Measurements from ENCODE around the gene IFITM5.
"Not testable (repeated sequence)": the region's sequence is repeated elsewhere in the genome, so short reads cannot be mapped to it uniquely, and the experiment has no call there.

IFITM5 gene

DNA sequence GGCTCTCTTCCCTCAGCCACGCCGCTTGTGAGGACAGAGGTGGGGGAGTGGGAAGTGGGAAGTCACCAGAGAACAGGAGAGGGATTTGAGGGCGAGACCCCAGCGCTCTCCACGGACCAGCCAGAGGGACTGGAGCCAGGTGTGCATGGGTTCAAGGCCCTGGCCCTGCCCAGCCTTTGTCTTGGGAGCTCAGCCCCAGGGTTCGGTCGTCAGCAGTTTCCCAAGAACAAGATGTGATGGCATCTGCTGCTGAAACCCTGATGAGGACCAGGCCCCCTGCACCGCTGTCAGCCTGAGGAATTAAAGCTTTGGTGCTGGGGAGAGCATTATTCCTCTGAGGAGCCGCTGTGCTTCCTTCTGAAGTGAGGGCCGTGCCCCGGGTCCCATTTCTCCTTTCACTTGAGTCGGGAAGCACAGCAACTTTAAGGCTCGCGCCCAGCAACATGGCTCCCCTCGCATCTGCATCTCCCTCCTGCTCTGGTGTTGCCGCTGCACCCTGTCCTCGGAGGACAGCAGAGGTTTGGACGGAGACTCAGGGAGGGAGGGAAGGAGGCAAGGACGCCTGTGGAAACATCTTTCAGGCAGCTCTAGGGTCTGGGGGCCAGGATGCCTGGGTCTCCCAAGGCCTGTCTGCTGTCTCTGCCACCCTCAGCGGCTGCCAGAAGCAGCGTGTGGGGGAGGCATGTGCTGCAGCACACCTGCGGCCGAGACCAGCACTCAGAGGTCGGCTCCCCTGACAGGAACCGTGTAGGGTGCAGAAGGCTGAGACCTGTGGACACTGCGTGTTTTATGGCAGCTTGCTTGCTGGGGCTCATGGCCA, 3.8 kb downstream of the IFITM5 start:
- no peak for DNase-seq (ENCODE audit: low read depth)

DNA sequence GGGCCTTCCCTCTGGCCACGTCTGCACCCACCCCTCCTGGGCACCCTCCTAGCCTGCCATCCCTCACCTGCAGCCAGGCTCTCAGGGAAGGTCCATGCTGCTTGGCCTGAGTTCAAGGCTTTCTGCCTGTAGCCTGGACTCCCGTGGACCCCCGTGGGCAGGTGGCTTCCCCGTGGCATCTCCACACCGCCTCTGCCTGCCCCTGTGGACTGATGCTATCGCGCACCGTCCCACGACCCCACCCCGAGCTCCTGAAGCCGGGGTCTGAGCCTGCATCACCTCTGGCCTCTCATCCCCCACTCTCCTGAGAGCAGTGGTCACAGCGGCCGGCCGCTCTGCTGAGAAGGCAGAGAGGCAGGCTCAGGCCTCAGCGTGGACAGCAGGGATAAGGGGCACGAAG, 4.5 kb downstream of the IFITM5 start:
- no peak for DNase-seq (ENCODE audit: low read depth)

DNA sequence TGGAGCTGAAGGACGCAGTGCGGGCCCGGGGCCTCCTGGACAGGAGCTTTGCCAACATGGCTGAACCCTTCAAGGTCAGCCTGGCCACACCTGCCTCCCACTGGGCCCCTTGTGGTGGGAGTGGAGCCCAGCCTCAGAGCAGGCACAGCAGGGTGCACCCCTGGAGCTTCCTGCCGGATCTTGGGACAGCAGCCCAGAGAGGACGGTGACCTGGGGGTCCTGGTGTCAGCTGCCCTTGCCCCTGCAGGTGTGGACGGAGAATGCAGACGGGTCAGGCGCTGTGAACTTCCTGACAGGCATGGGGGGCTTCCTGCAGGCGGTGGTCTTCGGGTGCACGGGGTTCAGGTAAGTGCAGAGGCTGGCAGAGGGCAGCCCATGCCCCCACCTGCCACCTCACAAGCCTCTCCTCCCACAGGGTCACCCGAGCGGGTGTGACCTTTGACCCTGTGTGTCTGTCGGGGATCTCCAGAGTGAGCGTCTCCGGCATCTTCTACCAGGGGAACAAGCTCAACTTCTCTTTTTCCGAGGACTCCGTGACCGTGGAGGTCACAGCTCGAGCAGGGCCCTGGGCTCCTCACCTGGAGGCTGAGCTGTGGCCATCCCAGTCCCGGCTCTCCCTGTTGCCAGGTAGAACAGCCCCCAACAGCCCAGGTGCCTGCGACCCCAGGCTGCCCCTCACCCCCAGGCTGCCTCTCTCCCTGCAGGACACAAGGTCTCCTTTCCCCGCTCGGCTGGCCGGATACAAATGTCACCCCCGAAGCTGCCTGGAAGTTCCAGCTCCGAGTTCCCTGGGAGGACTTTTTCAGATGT, 5.3 kb downstream of the IFITM5 start:
- DNase-seq (ENCODE audit: low read depth), result no peak

DNA sequence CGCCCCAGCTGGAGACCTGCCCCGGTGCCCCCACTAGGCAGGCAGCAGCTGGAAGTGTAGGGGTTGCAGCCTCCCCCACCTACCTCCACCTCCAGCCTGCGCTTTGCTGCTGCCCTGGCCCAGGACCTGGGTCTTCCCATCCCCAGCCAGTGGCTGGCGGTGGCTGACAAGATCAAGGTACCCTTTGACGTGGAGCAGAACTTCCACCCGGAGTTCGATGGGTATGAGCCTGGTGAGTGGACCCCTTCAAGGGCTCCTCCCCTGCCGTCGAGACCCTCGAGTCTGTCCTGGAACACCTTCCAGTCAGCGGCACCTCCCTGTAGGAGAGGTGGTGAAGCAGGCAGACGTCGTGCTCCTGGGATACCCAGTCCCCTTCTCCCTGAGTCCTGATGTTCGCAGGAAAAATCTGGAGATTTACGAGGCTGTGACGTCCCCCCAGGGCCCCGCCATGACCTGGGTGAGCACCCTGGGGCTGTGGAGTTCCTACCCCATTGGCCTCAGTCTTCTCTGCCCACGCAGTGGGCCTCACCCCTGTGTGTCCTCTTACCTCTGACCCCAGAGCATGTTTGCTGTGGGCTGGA, 6.0 kb downstream of the IFITM5 start:
- DNase-seq (ENCODE audit: low read depth), result no peak

DNA sequence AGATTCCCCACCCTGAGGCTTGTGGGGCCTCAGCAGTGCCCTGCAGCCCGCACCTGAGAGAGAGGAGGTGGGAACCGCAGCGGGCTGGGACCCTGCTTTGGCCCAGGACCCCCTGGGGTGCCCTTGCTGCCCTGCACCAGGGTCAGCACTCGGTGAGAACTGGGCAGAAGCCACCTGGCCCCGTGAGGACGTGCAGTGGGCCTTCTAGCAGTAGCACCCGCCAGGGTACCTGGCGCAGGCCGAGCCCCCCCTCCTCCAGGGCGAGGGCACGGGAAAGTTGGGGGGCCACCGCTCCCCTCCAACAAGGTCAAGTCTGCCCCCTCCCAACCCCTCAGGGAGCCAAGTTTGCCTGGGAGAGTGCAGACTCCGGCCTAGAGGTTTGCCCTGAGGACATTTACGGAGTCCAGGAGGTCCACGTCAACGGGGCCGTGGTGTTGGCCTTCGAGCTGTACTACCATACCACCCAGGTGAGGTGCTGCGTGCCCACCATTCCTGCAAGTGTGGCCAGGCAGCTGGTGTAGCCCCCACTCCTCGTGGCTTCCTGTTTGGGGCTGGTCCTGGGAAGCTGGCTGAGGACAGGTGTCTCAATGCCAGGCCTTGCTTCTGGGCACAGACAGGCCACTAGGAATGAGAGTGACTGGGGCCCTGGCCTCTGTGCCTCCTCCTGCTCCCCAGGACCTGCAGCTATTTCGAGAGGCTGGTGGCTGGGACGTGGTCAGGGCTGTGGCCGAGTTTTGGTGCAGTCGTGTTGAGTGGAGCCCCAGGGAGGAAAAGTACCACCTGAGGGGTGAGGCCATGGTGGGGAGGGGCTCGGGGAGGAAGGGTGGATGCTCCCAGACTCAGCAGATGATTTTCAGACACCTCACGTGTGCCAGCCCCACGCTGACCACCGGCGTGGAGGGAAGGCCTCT, 6.9 kb downstream of the IFITM5 start:
- DNase-seq (ENCODE audit: low read depth), result no peak

DNA sequence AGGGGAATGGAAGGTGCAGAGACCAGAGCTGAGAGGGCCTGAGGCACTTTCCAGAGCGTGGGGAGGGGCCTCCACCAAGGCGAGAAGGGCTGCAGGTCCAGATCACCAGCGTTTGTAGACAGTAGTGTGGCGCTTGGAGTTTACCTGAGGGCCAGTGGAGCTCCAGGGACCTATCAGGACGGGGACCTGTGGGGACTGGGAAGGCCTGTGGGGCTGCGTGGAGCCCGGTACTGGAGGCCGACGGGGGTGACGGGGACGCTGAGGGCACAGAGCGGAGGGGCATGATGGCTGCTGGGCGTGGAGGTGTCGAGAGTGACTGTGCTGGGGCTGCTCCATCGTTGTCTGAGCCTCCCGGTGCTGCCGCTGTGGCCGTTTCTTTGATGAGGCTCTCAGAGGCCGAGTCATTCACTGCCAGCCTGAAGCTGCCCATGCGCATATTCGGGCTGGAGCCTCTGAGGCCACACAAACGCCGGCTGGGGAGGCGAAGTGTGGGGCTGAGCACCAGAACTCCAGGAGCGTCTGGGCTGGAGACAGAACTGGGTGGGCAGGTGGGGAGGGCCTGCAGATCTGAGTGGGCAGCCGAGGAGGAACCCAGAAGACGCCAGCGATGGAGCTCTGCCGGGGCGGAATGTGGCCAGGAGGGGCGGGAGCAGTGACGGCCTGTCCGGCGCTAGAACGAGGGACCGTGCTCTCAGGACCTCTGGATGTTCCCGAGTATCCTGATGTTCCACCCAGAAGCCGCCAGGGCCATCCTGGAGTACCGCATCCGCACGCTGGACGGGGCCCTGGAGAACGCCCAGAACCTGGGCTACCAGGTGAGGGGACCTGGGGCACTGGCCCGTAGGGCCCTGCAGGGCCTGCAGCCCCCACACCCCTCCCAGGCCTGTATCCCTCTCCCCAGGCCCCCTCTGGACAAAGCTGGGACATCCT, 7.8 kb downstream of the IFITM5 start:
- no peak for DNase-seq (ENCODE audit: low read depth)

DNA sequence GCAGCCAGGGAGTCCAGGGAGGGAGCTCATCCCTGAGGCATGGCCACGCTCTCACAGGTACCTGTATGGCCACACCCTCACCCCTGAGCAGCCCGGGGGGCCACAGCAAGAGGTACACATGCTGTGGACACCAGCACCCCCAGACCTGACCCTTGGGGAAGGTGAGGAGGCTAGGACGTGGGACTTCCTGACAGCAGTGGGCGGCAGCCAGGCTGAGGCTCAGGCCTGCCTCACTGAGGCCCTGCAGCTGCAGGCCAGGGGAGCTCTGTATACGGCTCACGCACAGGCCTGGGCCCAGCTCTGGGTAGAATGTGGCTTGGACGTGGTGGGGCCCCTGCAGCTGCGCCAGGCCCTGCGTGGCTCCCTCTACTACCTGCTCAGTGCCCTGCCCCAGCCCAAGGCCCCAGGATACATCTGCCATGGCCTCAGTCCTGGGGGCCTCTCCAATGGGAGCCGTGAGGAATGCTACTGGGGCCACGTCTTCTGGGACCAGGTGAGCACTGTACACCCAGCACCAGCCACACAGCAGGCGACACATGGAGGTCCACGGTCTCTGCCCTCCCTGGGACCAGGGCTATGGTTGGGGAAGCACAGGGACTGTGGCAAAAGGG, 8.6 kb downstream of the IFITM5 start:
- no peak for DNase-seq (ENCODE audit: low read depth)

DNA sequence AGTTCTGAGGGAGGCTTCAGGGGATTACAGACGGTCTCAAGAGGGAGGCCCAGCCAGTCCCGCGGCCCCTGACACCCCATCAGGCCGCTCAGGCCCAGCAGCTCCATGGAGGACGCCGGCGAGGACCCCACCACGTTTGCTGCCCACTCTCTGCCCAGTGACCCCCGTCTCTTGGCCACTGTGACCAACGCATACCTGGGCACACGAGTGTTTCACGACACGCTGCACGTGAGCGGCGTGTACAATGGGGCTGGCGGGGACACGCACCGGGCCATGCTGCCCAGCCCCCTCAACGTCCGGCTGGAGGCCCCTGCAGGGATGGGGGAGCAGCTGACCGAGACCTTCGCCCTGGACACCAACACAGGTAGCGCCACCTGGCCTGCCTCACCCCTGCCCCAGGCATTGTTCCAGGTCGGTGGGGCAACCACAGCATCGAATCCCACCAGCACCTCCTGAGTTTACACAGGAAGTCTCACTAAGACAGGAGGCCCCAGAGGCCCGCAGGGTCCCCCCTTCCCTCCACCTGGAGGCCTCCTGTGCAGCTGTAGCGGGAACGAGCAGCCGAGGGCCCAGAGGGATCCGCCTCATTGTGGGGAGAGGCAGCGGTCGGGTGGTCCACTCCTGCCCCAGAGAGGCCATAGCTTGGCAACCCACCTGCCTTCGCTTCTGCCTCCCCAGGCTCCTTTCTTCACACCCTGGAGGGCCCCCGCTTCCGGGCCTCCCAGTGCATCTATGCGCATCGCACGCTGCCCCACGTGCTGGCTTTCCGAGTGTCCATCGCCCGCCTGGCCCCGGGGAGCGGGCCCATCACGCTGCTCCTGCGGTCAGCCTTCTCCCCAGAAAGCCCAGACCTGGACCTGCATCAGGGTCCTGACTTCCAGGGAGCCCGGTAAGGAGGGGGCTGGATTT, 9.4 kb downstream of the IFITM5 start:
- no peak for DNase-seq (ENCODE audit: low read depth)

DNA sequence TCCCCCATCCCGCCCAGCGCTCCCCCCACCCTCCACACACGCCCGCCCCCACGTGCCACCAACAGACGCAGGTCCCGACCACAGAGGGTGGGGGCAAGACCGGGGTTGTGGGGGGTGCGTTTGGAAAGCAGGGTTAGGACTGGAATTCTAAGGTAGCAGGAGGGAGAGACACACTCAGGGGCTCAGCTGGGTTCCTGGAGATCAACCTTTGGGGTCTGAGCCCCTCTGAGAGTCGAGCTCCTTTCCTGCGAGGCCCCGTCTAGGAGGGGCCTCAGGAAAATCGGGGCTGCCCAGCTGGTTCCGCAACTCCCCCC, 10.0 kb downstream of the IFITM5 start:
- DNase-seq (ENCODE audit: low read depth), result no peak

DNA sequence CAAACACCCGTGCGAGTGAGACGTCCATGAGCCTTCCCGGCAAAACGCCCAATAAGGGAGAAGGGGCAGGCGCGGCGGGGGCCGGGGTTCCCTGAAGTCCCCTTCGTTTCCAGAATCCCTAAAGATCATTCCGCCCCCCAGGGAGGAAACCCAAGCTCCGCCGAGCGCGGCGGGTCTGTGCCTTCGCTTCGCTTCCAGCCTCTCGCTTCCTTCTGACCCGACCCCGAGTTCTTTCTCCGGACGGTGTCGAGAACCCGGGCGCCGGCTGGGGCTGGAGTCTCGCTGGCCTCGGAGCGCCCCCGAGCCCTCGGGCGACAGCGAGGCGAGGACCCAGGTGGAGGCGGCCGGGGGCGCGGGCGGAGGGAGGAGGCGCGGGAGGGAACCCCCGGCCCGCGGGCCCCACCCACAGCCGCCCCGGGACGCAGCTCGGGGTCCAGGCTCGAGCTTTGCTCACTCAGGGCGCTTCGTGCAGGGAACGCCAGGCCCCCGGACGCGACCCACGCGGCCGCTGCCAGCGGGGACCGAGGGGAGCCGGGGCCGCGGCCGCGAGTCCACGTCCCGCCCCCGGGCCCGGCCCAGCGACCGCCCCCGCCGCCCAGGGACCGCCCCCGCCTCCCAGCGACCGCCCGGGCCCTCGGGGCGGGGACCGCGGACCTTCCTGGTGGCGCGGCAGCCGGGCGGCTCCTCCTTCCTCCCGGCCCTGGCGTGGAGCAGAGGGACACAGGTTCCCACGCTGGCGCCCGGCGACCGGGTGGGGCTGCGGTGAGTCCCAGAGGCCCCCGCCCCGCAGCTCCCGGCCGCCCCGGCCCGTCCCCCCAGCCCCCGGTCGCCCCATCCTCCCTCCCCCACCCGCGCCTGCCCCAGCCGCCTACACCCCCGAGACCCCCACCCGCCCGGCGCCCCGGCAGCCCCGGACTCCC, 10.6 kb downstream of the IFITM5 start, which contains the start of gene PGGHG:
TSS of gene PGGHG (plus strand) at position 649 of the 920 bp plus-strand sequence. CDS start 691 bp downstream, outside the sequence.
- DNase-seq (ENCODE audit: low read depth), result no peak

DNA sequence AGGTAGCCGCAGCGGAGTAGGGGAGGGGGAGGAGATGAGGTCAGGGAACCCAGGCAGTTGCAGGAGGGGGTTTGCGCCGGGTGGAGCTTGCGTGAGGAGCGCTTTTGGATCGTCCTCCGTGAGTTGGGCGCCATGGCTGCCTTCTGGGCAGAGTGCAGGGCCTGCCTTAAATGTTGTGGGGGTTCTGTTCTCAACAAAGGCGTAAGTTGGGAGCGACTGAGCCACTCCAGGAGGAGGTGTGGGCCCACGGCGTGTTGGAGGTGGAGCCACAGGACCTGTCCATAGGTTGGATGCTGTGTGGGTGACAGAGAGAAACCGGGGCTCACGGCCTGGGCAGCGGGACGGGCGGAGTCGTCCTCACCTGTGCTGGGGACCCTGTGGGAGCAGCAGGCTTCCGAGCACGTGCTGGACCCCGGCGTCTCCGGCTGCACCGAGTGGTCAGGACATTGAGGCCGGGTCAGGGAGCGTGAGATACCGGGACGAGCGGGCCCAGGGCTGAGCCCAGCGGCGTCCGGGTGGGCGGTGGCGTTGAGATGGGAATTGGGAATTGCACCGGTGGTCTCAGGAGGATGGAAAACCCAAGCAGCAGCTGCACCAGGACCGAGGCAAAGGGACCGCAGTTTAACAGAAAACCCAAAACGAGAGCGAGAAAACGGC, 11.4 kb downstream of the IFITM5 start:
- no peak for DNase-seq (ENCODE audit: low read depth)

DNA sequence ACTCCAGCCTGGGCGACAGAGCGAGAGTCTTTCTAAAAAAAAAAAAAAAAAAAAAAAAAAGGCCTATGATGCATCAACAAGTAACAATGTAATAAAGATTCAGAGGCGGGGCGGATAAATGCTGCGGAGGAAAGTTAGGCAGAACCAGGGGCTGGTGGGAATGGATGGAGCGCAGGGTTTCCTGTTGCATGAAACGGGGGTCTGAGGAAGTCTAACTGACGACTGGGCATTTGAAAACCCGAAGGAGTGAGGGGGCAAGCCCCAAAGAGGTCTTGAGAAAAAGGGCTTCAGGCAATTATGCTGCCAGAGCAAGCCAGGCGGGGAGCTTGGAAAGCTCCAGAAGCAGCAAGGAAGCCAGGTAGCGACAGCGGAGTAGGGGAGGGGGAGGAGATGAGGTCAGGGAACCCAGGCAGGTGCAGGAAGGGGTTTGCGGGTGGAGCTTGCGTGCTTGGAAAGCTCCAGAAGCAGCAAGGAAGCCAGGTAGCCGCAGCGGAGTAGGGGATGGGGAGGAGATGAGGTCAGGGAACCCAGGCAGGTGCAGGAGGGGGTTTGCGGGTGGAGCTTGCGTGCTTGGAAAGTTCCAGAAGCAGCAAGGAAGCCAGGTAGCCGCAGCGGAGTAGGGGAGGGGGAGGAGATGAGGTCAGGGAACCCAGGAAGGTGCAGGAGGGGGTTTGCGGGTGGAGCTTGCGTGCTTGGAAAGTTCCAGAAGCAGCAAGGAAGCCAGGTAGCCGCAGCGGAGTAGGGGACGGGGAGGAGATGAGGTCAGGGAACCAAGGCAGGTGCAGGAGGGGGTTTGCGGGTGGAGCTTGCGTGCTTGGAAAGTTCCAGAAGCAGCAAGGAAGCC, 12.1 kb downstream of the IFITM5 start:
- not testable (repeated sequence) for DNase-seq (ENCODE audit: low read depth)

DNA sequence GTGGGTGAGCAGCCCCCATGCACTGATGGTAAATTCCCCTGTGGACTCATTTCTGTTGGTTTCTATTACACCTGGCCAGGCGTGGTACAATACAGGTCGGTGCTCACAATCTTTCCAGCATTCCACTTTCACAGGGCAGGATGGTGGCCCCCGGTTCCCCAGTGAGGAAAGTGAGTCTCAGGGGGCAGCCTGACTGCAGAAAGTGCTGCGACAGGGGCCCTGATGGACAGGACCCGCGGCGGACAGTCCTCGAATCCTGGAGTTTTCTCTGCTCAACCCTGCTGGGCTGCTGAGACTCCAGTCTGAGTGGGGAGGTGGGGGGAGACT, 13.5 kb downstream of the IFITM5 start:
- no peak for DNase-seq (ENCODE audit: low read depth)

DNA sequence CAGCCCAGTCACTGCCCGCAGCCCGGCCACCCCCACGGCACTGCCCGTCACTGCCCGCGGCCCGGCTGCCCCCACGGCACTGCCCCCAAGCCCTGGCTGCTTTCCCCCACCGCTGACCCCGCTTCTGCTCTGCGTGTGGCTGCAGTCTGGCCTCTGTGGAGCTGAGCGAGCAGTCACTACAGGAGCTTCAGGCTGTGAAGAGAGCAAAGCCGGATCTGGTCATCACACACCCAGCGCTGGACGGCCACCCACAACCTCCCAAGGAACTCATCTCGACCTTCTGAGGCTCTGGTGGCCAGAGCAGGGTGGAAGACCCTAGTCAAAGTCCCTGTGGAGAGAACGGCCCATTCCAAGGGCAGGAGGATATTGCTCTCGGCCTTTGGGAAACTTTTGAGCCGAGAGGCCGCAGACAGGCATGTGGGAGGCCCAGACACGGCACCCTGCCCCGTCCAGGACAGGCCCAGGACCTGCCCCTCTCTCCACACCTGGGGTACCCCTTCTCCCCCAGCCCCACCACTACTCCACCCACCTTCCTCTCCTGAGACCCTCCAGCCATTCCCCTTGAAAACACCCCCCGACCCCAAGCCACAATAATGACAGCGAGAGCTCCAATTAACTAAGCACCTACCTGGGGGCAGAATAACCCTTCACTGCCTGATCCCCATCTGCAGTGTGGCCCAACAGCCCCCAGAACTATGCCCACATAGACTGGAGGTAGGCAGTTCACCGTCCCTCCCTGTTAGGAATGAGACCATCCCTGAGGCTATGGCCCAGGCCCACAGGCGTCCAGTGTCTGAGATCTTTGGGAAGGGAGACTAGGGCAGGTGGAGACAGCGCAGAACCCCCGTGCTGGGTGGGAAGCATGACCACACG, 14.1 kb downstream of the IFITM5 start:
- no peak for DNase-seq (ENCODE audit: low read depth)

DNA sequence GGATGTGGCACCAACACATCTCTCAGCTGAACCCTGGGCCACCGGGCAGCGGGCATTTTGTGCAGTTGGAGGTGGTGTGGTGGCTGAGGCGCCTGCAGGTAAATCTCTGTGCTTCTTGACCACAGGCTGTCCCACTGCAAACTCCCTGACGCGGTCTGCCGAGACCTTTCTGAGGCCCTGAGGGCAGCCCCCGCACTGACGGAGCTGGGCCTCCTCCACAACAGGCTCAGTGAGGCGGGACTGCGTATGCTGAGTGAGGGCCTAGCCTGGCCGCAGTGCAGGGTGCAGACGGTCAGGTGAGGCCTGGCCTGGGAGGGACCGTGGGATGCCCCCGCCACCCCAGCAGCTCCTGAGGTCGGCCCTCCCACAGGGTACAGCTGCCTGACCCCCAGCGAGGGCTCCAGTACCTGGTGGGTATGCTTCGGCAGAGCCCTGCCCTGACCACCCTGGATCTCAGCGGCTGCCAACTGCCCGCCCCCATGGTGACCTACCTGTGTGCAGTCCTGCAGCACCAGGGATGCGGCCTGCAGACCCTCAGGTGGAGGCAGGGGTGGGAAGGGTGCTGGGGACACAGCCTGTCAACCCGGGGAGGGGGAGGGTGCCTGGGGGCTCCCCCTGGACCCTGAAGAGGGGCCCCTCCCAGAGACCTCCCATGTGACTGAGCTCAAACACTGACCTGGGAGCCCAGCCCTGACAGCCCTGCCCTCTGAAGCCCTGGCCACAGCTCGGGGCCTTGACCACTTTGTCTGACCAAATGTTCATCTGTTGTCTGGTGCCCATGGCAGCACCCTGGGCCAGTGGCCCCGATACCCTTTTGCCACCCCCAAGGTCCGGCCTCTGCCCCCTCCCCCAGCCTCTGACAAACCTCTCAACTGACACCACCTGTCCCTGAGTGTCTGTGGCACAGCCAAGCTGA, 15.0 kb downstream of the IFITM5 start:
- DNase-seq (ENCODE audit: low read depth), result no peak
